Measurements from ENCODE around the gene BEND2. TPM values are rescaled to one million over a fixed set of nuclear protein-coding genes. Genes with fewer than 3 reads are reported as not detected.

The BEND2 gene
- total RNA-seq, 1 experiment from 2014 or later: not detected

- ChIA-PET POLR2A (no interaction called here), RAD21 (ENCODE audit: low non-redundant PET in 1 of 2, low total read pairs in 2 of 2, uncharacterized antibody in 2 of 2, unreplicated experiment in 2 of 2) (no interaction called here)
Observed at GRCh38 chrX:18133605-18134004, 87.1 kb downstream of the BEND2 start.

GRCh38 chrX:18129690-18130089 is 91.0 kb downstream of the BEND2 start:
- Histone ChIP-seq H3K9me2 (ENCODE audit: insufficient read depth) (no peaks in the 10 kb centered on the region), H4K20me1 (ENCODE audit: insufficient read depth) (no peaks in the 10 kb centered on the region), H3K4me2 (ENCODE audit: low read length) (no peak overlapping the region), H3K27me3 (ENCODE audit: insufficient read depth, low read length) (no peaks in the 10 kb centered on the region), H3K36me3 (ENCODE audit: control insufficient read depth in 1 of 2, insufficient read depth in 2 of 2, low read length in 2 of 2) (no peaks in the 10 kb centered on the region), H2AFZ (ENCODE audit: low read depth, low read length, poor library complexity, severe bottlenecking) (no peak overlapping the region), H3K27ac (ENCODE audit: low read depth, low read length) (no peak overlapping the region), H3K9me3 (ENCODE audit: control insufficient read depth in 1 of 2, insufficient read depth in 1 of 2, low read depth in 1 of 2, low read length in 2 of 2) (no peaks in the 10 kb centered on the region), H3K4me1 (ENCODE audit: control insufficient read depth in 1 of 2, insufficient read depth in 2 of 2, low read length in 2 of 2) (no peaks in the 10 kb centered on the region), H3K9ac (ENCODE audit: low read length) (no peak overlapping the region), H3K4me3 (replicated peaks in 1 of 2; ENCODE audit: low read depth in 1 of 2, low read length in 2 of 2) (no peak overlapping the region), H3K79me2 (ENCODE audit: insufficient read depth, low read length) (no peaks in the 10 kb centered on the region)
- CTCF ChIA-PET: no interaction called here
- ATAC-seq (no peak), DNase-seq (ENCODE audit: low read depth, low spot score) (no peak)
- no TSS peak for BruUV-seq (replicated peaks)
- intact Hi-C loops (cut with micrococcal nuclease): no loop called here
- POLR2A ChIA-PET: no interaction called here
- TF ChIP-seq SIN3A (IDR thresholded peaks at IDR 0.05; ENCODE audit: low read depth): no peak
- TF ChIP-seq EZH2 (IDR thresholded peaks at IDR 0.05): no peak
- no peak for TF ChIP-seq JUND (IDR thresholded peaks at IDR 0.05)
- TF ChIP-seq ATF3 (IDR thresholded peaks at IDR 0.05): no peak
- TF ChIP-seq, protein P1, sequence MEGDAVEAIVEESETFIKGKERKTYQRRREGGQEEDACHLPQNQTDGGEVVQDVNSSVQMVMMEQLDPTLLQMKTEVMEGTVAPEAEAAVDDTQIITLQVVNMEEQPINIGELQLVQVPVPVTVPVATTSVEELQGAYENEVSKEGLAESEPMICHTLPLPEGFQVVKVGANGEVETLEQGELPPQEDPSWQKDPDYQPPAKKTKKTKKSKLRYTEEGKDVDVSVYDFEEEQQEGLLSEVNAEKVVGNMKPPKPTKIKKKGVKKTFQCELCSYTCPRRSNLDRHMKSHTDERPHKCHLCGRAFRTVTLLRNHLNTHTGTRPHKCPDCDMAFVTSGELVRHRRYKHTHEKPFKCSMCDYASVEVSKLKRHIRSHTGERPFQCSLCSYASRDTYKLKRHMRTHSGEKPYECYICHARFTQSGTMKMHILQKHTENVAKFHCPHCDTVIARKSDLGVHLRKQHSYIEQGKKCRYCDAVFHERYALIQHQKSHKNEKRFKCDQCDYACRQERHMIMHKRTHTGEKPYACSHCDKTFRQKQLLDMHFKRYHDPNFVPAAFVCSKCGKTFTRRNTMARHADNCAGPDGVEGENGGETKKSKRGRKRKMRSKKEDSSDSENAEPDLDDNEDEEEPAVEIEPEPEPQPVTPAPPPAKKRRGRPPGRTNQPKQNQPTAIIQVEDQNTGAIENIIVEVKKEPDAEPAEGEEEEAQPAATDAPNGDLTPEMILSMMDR (IDR thresholded peaks at IDR 0.05 in 2 of 3, conservative IDR thresholded peaks at IDR 0.05 in 1 of 3; ENCODE audit: borderline replicate concordance in 1 of 3, insufficient read depth in 1 of 3, low read depth in 2 of 3, low read length in 2 of 3): no peak
- no peak for TF ChIP-seq POLR2AphosphoS5 (IDR thresholded peaks at IDR 0.05; ENCODE audit: low read depth, low read length)
- TF ChIP-seq FOSL1 (IDR thresholded peaks at IDR 0.05; ENCODE audit: low read depth): no peak
- TF ChIP-seq ZBTB33 (IDR thresholded peaks at IDR 0.05; ENCODE audit: extremely low read depth, insufficient replicate concordance, low read length): no peak
- TF ChIP-seq ZNF274 (IDR thresholded peaks at IDR 0.05; ENCODE audit: low read depth, low read length): no peak
- no peak for TF ChIP-seq ELF1 (IDR thresholded peaks at IDR 0.05; ENCODE audit: borderline replicate concordance, low read depth)
- RAD21 ChIA-PET (ENCODE audit: low non-redundant PET in 1 of 2, low total read pairs in 2 of 2, uncharacterized antibody in 2 of 2, unreplicated experiment in 2 of 2): no interaction called here

More at GRCh38 chrX:18133605-18134004, 87.1 kb downstream of the BEND2 start:
- H3K27ac ChIP-seq (ENCODE audit: low read depth, low read length): no peak overlapping the region
- ATAC-seq (no peak), DNase-seq (ENCODE audit: low read depth, low spot score) (no peak)
- no peak overlapping the region for H2AFZ ChIP-seq (ENCODE audit: low read depth, low read length, poor library complexity, severe bottlenecking)
- no peaks in the 10 kb centered on the region for H3K4me1 ChIP-seq (ENCODE audit: control insufficient read depth in 1 of 2, insufficient read depth in 2 of 2, low read length in 2 of 2)
- no peak for TF ChIP-seq ZNF274 (IDR thresholded peaks at IDR 0.05; ENCODE audit: low read depth, low read length)
- no peak for TF ChIP-seq JUND (IDR thresholded peaks at IDR 0.05)
- no peak for TF ChIP-seq ATF3 (IDR thresholded peaks at IDR 0.05)
- TF ChIP-seq SIN3A (IDR thresholded peaks at IDR 0.05; ENCODE audit: low read depth): no peak
- TF ChIP-seq POLR2A (IDR thresholded peaks at IDR 0.05; ENCODE audit: borderline replicate concordance, extremely low read depth, insufficient read depth, insufficient read length): no peak
- TF ChIP-seq TCF7L2 (IDR thresholded peaks at IDR 0.05; ENCODE audit: borderline replicate concordance, extremely low read depth, insufficient read depth, insufficient read length): no peak
- no peak for TF ChIP-seq FOSL1 (IDR thresholded peaks at IDR 0.05; ENCODE audit: low read depth)
- TF ChIP-seq ZFX (IDR thresholded peaks at IDR 0.05): no peak
- CTCF ChIA-PET: no interaction called here
- H4K20me1 ChIP-seq (ENCODE audit: insufficient read depth): no peaks in the 10 kb centered on the region
- H3K79me2 ChIP-seq (ENCODE audit: insufficient read depth, low read length): no peaks in the 10 kb centered on the region
- H3K27me3 ChIP-seq (ENCODE audit: insufficient read depth, low read length): no peaks in the 10 kb centered on the region
- intact Hi-C loops (cut with micrococcal nuclease): no loop called here
- no peak overlapping the region for H3K4me3 ChIP-seq (replicated peaks in 1 of 2; ENCODE audit: low read depth in 1 of 2, low read length in 2 of 2)
- H3K36me3 ChIP-seq (ENCODE audit: control insufficient read depth in 1 of 2, insufficient read depth in 2 of 2, low read length in 2 of 2): no peaks in the 10 kb centered on the region
- no peaks in the 10 kb centered on the region for H3K9me2 ChIP-seq (ENCODE audit: insufficient read depth)
- H3K9ac ChIP-seq (ENCODE audit: low read length): no peak overlapping the region
- BruUV-seq (replicated peaks): no TSS peak
- H3K9me3 ChIP-seq (ENCODE audit: control insufficient read depth in 1 of 2, insufficient read depth in 1 of 2, low read depth in 1 of 2, low read length in 2 of 2): no peaks in the 10 kb centered on the region
- no peak overlapping the region for H3K4me2 ChIP-seq (ENCODE audit: low read length)

All from HCT116 (cell line).